Measurements from ENCODE around the gene SPATA31C1.

The SPATA31C1 gene

GRCh38 chr9:87873607-87874303 lies 44.0 kb upstream of the SPATA31C1 start:
- no peak for DNase-seq
- peak overlapping the region; percentile 80 for H3K27ac Mint-ChIP-seq
- TF ChIP-seq CTCF (IDR thresholded peaks at IDR 0.05): no peak
- peaks cover 11% of the 10 kb centered on the region for H3K9me3 Mint-ChIP-seq
- H3K4me1 Mint-ChIP-seq: peaks cover 27% of the 10 kb centered on the region
- peaks cover 11% of the 10 kb centered on the region for H3K27me3 Mint-ChIP-seq (ENCODE audit: low read depth, poor library complexity)
- no peaks in the 10 kb centered on the region for H3K36me3 Mint-ChIP-seq (ENCODE audit: low read depth)
- no peak overlapping the region for H3K4me3 Mint-ChIP-seq

- Mint-ChIP-seq H3K36me3 (ENCODE audit: low read depth) (no peaks in the 10 kb centered on the region), H3K9me3 (peaks cover 11% of the 10 kb centered on the region), H3K4me1 (peaks cover 27% of the 10 kb centered on the region), H3K27ac (peak overlapping the region; percentile 80), H3K4me3 (no peak overlapping the region), H3K27me3 (ENCODE audit: low read depth, poor library complexity) (peaks cover 11% of the 10 kb centered on the region)
- TF ChIP-seq CTCF (IDR thresholded peaks at IDR 0.05): no peak
- no peak for DNase-seq
These were observed 43.5 kb upstream of the SPATA31C1 start for GRCh38 chr9:87874304-87874623.

- Mint-ChIP-seq H3K27ac (no peak overlapping the region), H3K9me3 (peaks cover 11% of the 10 kb centered on the region), H3K4me3 (no peak overlapping the region), H3K36me3 (ENCODE audit: low read depth) (no peaks in the 10 kb centered on the region), H3K4me1 (peaks cover 27% of the 10 kb centered on the region), H3K27me3 (ENCODE audit: low read depth, poor library complexity) (peaks cover 15% of the 10 kb centered on the region)
- no peak for DNase-seq
- TF ChIP-seq CTCF (IDR thresholded peaks at IDR 0.05): no peak
These were observed 42.7 kb upstream of the SPATA31C1 start for GRCh38 chr9:87875060-87875459.

- H3K36me3 Mint-ChIP-seq (ENCODE audit: low read depth): no peaks in the 10 kb centered on the region
- no peak for TF ChIP-seq CTCF (IDR thresholded peaks at IDR 0.05)
- DNase-seq: no peak
- H3K27ac Mint-ChIP-seq: no peak overlapping the region
- peaks cover 11% of the 10 kb centered on the region for H3K9me3 Mint-ChIP-seq
- H3K4me1 Mint-ChIP-seq: peaks cover 27% of the 10 kb centered on the region
- H3K4me3 Mint-ChIP-seq: no peak overlapping the region
- H3K27me3 Mint-ChIP-seq (ENCODE audit: low read depth, poor library complexity): peaks cover 18% of the 10 kb centered on the region
These were observed 41.8 kb upstream of the SPATA31C1 start for GRCh38 chr9:87875831-87876545.

- no peaks in the 10 kb centered on the region for H3K36me3 Mint-ChIP-seq (ENCODE audit: low read depth)
- DNase-seq: no peak
These were observed 41.1 kb upstream of the SPATA31C1 start for GRCh38 chr9:87876708-87877107.

More at GRCh38 chr9:87876708-87877107, 41.1 kb upstream of the SPATA31C1 start:
- no peak for TF ChIP-seq CTCF (IDR thresholded peaks at IDR 0.05)
- Mint-ChIP-seq H3K27ac (no peak overlapping the region), H3K27me3 (ENCODE audit: low read depth, poor library complexity) (peaks cover 22% of the 10 kb centered on the region), H3K4me1 (peaks cover 24% of the 10 kb centered on the region), H3K9me3 (peaks cover 11% of the 10 kb centered on the region), H3K4me3 (no peak overlapping the region)

Measured in nephron progenitor cell (in vitro differentiated cells).